Endodermal cell (in vitro differentiated cells): ENCODE data around the gene DGKQ. TPM values are rescaled to one million over a fixed set of nuclear protein-coding genes. Genes with fewer than 3 reads are reported as not detected.

Experiments used
- DNase-seq: peaks from one replicate; pipeline ENCODE4 v3.0.0-alpha.2; 2017
- H3K27ac ChIP-seq: 2 replicates; pipeline ENCODE4 v1.5.1; 2013; ENCODE audit warnings: mild to moderate bottlenecking, low read depth, low read length, moderate library complexity
- H3K27me3 ChIP-seq: 2 replicates; pipeline ENCODE4 v1.6.1; 2013; ENCODE audit warnings: mild to moderate bottlenecking, low read length, moderate library complexity; ENCODE audit not compliant: insufficient read depth, control insufficient read depth, poor library complexity, severe bottlenecking
- H3K36me3 ChIP-seq: 2 replicates; pipeline ENCODE4 v1.7.0; 2013; ENCODE audit warnings: mild to moderate bottlenecking, low read length, moderate library complexity; ENCODE audit not compliant: control insufficient read depth, insufficient read depth
- H3K4me1 ChIP-seq: one replicate; pipeline ENCODE4 v1.7.0; 2013; ENCODE audit warnings: low read length; ENCODE audit not compliant: control insufficient read depth, insufficient read depth
- H3K4me3 ChIP-seq: 2 replicates; pipeline ENCODE4 v1.5.1; 2013; ENCODE audit warnings: mild to moderate bottlenecking, low read length, moderate library complexity
- H3K9ac ChIP-seq: 2 replicates; pipeline ENCODE4 v1.6.1; 2013; ENCODE audit warnings: mild to moderate bottlenecking, low read length, moderate library complexity; ENCODE audit not compliant: poor library complexity, severe bottlenecking; ENCODE audit errors: extremely low read depth
- H3K9me3 ChIP-seq: 2 replicates; pipeline ENCODE4 v1.6.1; 2013; ENCODE audit warnings: mild to moderate bottlenecking, low read length, moderate library complexity; ENCODE audit not compliant: control insufficient read depth
- H3K27ac Mint-ChIP-seq: 2 replicates; pipeline ENCODE4 v1.8.0; 2020; ENCODE audit warnings: mixed read lengths
- H3K27me3 Mint-ChIP-seq: 2 replicates; pipeline ENCODE4 v1.8.0; 2021; ENCODE audit warnings: mild to moderate bottlenecking, mixed read lengths; ENCODE audit not compliant: insufficient read depth
- H3K36me3 Mint-ChIP-seq: 2 replicates; pipeline ENCODE4 v1.8.0; 2020; ENCODE audit warnings: low read depth, mixed read lengths
- H3K4me1 Mint-ChIP-seq: 2 replicates; pipeline ENCODE4 v1.8.0; 2020; ENCODE audit warnings: mixed read lengths
- H3K4me3 Mint-ChIP-seq: 2 replicates; pipeline ENCODE4 v1.8.0; 2020; ENCODE audit warnings: mild to moderate bottlenecking, moderate library complexity, mixed read lengths
- H3K9me3 Mint-ChIP-seq: 2 replicates; pipeline ENCODE4 v1.8.0; 2020; ENCODE audit warnings: mild to moderate bottlenecking, mixed read lengths
- CTCF ChIP-seq: fragments of 200-600 bp; sonication (generic); conservative IDR thresholded peaks from 2 replicates; pipeline ENCODE4 v1.5.0; 2021; ENCODE audit warnings: antibody characterized with exemption, mild to moderate bottlenecking
- WGBS, 2 experiments: methylation state at CpG; one replicate each; pipeline versions ENCODE4 v1.1.5 to v1.1.7; 2013; ENCODE audit warnings: missing lambda C conversion rate in 2 of 2, mixed read lengths in 1 of 2; ENCODE audit not compliant: insufficient coverage in 1 of 2, insufficient read length in 1 of 2; 5-methylcytosine and 5-hydroxymethylcytosine counted together
- total RNA-seq, 2 donors: library from RNA; stranded (reverse); fragmentation: NEBNext Ultra II Directional in 1 of 2; extraction: Animal tissue kit (Norgen Biotek cat#: 25700) in 1 of 2; gene quantifications; 2 replicates in 1 of 2; 3 replicates in 1 of 2; pipeline ENCODE4 v1.2.1, GENCODE V29; 2021

Gene DGKQ
- total RNA-seq, 2 donors from 2014 or later: 26.3 to 31.1 TPM

GRCh38 chr4:1022051-1022738 is 48.8 kb upstream of the DGKQ start:
- WGBS, 2 experiments: 95 to 98% methylated on average over 33 to 46 of the region's 46 CpGs
- Mint-ChIP-seq H3K27me3 (no peaks in the 10 kb centered on the region), H3K27ac (no peak overlapping the region), H3K36me3 (peaks cover 22% of the 10 kb centered on the region), H3K4me1 (peaks cover 12% of the 10 kb centered on the region), H3K4me3 (no peak overlapping the region), H3K9me3 (no peaks in the 10 kb centered on the region)
- DNase-seq: no peak
- Histone ChIP-seq H3K27ac (no peak overlapping the region), H3K4me3 (no peak overlapping the region), H3K9ac (no peak overlapping the region), H3K4me1 (peaks cover 15% of the 10 kb centered on the region), H3K9me3 (no peaks in the 10 kb centered on the region), H3K36me3 (peaks cover 13% of the 10 kb centered on the region), H3K27me3 (no peaks in the 10 kb centered on the region)
- no peak for TF ChIP-seq CTCF

- H3K27ac Mint-ChIP-seq: no peak overlapping the region
- H3K9ac ChIP-seq: no peak overlapping the region
- 93 to 95% methylated on average over 14 to 19 of the region's 19 CpGs for WGBS, 2 experiments
- H3K27me3 Mint-ChIP-seq: no peaks in the 10 kb centered on the region
- DNase-seq: no peak
- no peak overlapping the region for H3K27ac ChIP-seq
- H3K4me3 Mint-ChIP-seq: no peak overlapping the region
- TF ChIP-seq CTCF: no peak
- no peaks in the 10 kb centered on the region for H3K9me3 Mint-ChIP-seq
- peaks cover 15% of the 10 kb centered on the region for H3K4me1 ChIP-seq
- no peaks in the 10 kb centered on the region for H3K9me3 ChIP-seq
- H3K36me3 Mint-ChIP-seq: peaks cover 20% of the 10 kb centered on the region
- H3K36me3 ChIP-seq: peaks cover 13% of the 10 kb centered on the region
- H3K27me3 ChIP-seq: no peaks in the 10 kb centered on the region
- H3K4me1 Mint-ChIP-seq: peaks cover 12% of the 10 kb centered on the region
- no peak overlapping the region for H3K4me3 ChIP-seq
Observed at GRCh38 chr4:1021386-1022050, 48.1 kb upstream of the DGKQ start.

- 78 to 83% methylated on average over 15 to 23 of the region's 23 CpGs for WGBS, 2 experiments
- no peak overlapping the region for H3K9ac ChIP-seq
- H3K27me3 ChIP-seq: no peaks in the 10 kb centered on the region
Observed at GRCh38 chr4:1019729-1020470, 46.5 kb upstream of the DGKQ start.

More at GRCh38 chr4:1019729-1020470, 46.5 kb upstream of the DGKQ start:
- H3K4me3 Mint-ChIP-seq: peak overlapping the region; percentile 9
- no peak overlapping the region for H3K27ac ChIP-seq
- no peaks in the 10 kb centered on the region for H3K9me3 ChIP-seq
- no peak for TF ChIP-seq CTCF
- H3K4me1 ChIP-seq: peaks cover 15% of the 10 kb centered on the region
- peaks cover 8% of the 10 kb centered on the region for H3K36me3 Mint-ChIP-seq
- H3K9me3 Mint-ChIP-seq: no peaks in the 10 kb centered on the region
- H3K4me3 ChIP-seq: no peak overlapping the region
- DNase-seq: peak; percentile 85
- peaks cover 12% of the 10 kb centered on the region for H3K4me1 Mint-ChIP-seq
- H3K36me3 ChIP-seq: no peaks in the 10 kb centered on the region
- H3K27ac Mint-ChIP-seq: peak overlapping the region; percentile 13
- H3K27me3 Mint-ChIP-seq: no peaks in the 10 kb centered on the region
